H9 (cell line): Measurements from ENCODE around the gene CUBN. TPM values are rescaled to one million over a fixed set of nuclear protein-coding genes. Genes with fewer than 3 reads are reported as not detected.

ENCODE experiments used
- DNase-seq: peaks from one replicate; pipeline ENCODE4 v3.0.0-alpha.2; 2017
- H2AFZ ChIP-seq: one replicate; pipeline ENCODE4 v1.6.1; 2013; ENCODE audit warnings: mild to moderate bottlenecking, low read length, control low read depth, moderate library complexity
- H2AK5ac ChIP-seq: 2 replicates; pipeline ENCODE4 v1.6.1; 2013; ENCODE audit warnings: low read length, control low read depth, mixed read lengths; ENCODE audit not compliant: insufficient read length
- H2BK120ac ChIP-seq: one replicate; pipeline ENCODE4 v1.6.1; 2013; ENCODE audit warnings: low read depth, mild to moderate bottlenecking, low read length, control low read depth, inconsistent platforms; ENCODE audit not compliant: poor library complexity, severe bottlenecking
- H2BK12ac ChIP-seq: 2 replicates; pipeline ENCODE4 v1.6.1; 2013; ENCODE audit warnings: low read length, control low read depth, mixed read lengths, low read depth; ENCODE audit not compliant: insufficient read length
- H2BK15ac ChIP-seq: 2 replicates; pipeline ENCODE4 v1.6.1; 2013; ENCODE audit warnings: low read depth, low read length, control low read depth
- H2BK20ac ChIP-seq: one replicate; pipeline ENCODE4 v1.6.1; 2013; ENCODE audit warnings: low read depth, mild to moderate bottlenecking, low read length, control low read depth, inconsistent platforms; ENCODE audit not compliant: poor library complexity, severe bottlenecking
- H2BK5ac ChIP-seq: 2 replicates; pipeline ENCODE4 v1.6.1; 2013; ENCODE audit warnings: low read length, control low read depth, mixed read lengths; ENCODE audit not compliant: insufficient read length
- H3K14ac ChIP-seq: 2 replicates; pipeline ENCODE4 v1.6.1; 2013; ENCODE audit warnings: low read length, control low read depth; ENCODE audit not compliant: insufficient read depth
- H3K18ac ChIP-seq: 2 replicates; pipeline ENCODE4 v1.6.1; 2013; ENCODE audit warnings: low read depth, mild to moderate bottlenecking, mixed read lengths, low read length, control low read depth; ENCODE audit not compliant: insufficient read length
- H3K23ac ChIP-seq: 2 replicates; pipeline ENCODE4 v1.6.1; 2013; ENCODE audit warnings: low read length, control low read depth, mixed read lengths, low read depth; ENCODE audit not compliant: insufficient read length
- H3K23me2 ChIP-seq: 2 replicates; pipeline ENCODE4 v1.6.1; 2013; ENCODE audit warnings: low read depth, mild to moderate bottlenecking, mixed read lengths, low read length, control low read depth; ENCODE audit not compliant: insufficient read length, poor library complexity, severe bottlenecking
- H3K27ac ChIP-seq: 2 replicates; pipeline ENCODE4 v1.5.1; 2013; ENCODE audit warnings: low read length, control low read depth, mixed read lengths, low read depth; ENCODE audit not compliant: insufficient read length
- H3K27me3 ChIP-seq: 2 replicates; pipeline ENCODE4 v1.6.1; 2013; ENCODE audit warnings: low read length, control low read depth, inconsistent platforms; ENCODE audit not compliant: insufficient read depth
- H3K4ac ChIP-seq: 2 replicates; pipeline ENCODE4 v1.6.1; 2013; ENCODE audit warnings: low read depth, mild to moderate bottlenecking, control low read depth, inconsistent platforms, low read length, moderate library complexity
- H3K4me1 ChIP-seq: 2 replicates; pipeline ENCODE4 v1.6.1; 2013; ENCODE audit warnings: low read length, control low read depth, inconsistent platforms; ENCODE audit not compliant: insufficient read depth
- H3K4me2 ChIP-seq: 2 replicates; pipeline ENCODE4 v1.6.1; 2013; ENCODE audit warnings: low read length, control low read depth, mixed read lengths; ENCODE audit not compliant: insufficient read length, insufficient read depth
- H3K56ac ChIP-seq: 2 replicates; pipeline ENCODE4 v1.6.1; 2013; ENCODE audit warnings: low read depth, mild to moderate bottlenecking, mixed read lengths, low read length, control low read depth; ENCODE audit not compliant: insufficient read length
- H3K79me1 ChIP-seq: 2 replicates; pipeline ENCODE4 v1.6.1; 2013; ENCODE audit warnings: low read depth, mild to moderate bottlenecking, moderate library complexity, low read length, control low read depth, inconsistent platforms; ENCODE audit not compliant: insufficient read depth, poor library complexity, severe bottlenecking
- H3K79me2 ChIP-seq: 2 replicates; pipeline ENCODE4 v1.6.1; 2013; ENCODE audit warnings: low read length, control low read depth, inconsistent platforms; ENCODE audit not compliant: insufficient read depth
- H3K9ac ChIP-seq: 2 replicates; pipeline ENCODE4 v1.6.1; 2013; ENCODE audit warnings: low read length, control low read depth, mixed read lengths; ENCODE audit not compliant: insufficient read length; ENCODE audit errors: extremely low read depth
- H3K9me3 ChIP-seq: one replicate; pipeline ENCODE4 v1.6.1; 2013; ENCODE audit warnings: low read depth, low read length, inconsistent platforms; ENCODE audit not compliant: control insufficient read depth
- H3T11ph ChIP-seq: one replicate; pipeline ENCODE4 v1.6.1; 2013; ENCODE audit warnings: mild to moderate bottlenecking, low read length, control low read depth, inconsistent platforms
- H4K20me1 ChIP-seq: one replicate; pipeline ENCODE4 v1.6.1; 2013; ENCODE audit not compliant: control insufficient read depth, insufficient read length, insufficient read depth
- H4K5ac ChIP-seq: 2 replicates; pipeline ENCODE4 v1.6.1; 2013; ENCODE audit warnings: low read depth, mild to moderate bottlenecking, mixed read lengths, low read length, control low read depth; ENCODE audit not compliant: insufficient read length
- H4K8ac ChIP-seq: replicated peaks from 2 replicates; pipeline ENCODE4 v1.6.1; 2013; ENCODE audit warnings: low read length, control low read depth, mixed read lengths, low read depth; ENCODE audit not compliant: insufficient read length
- H4K91ac ChIP-seq: 2 replicates; pipeline ENCODE4 v1.6.1; 2013; ENCODE audit warnings: low read depth, mild to moderate bottlenecking, moderate library complexity, mixed read lengths, low read length, control low read depth; ENCODE audit not compliant: insufficient read length
- H3K27ac Mint-ChIP-seq, 3 experiments: 2 replicates in 2 of 3; 3 replicates in 1 of 3; pipeline ENCODE4 v1.8.0; 2020 to 2021; ENCODE audit warnings: mixed read lengths in 3 of 3, mild to moderate bottlenecking in 1 of 3, moderate library complexity in 1 of 3
- H3K27me3 Mint-ChIP-seq: 2 replicates; pipeline ENCODE4 v1.8.0; 2021; ENCODE audit warnings: low read depth, mild to moderate bottlenecking, moderate library complexity, mixed read lengths
- H3K36me3 Mint-ChIP-seq, 3 experiments: 2 replicates in 2 of 3; 3 replicates in 1 of 3; pipeline ENCODE4 v1.8.0; 2020 to 2021; ENCODE audit warnings: low read depth in 3 of 3, mixed read lengths in 3 of 3; ENCODE audit not compliant: insufficient read depth in 1 of 3
- H3K4me1 Mint-ChIP-seq, 2 experiments: 2 replicates each; pipeline ENCODE4 v1.8.0; 2020; ENCODE audit warnings: mixed read lengths in 2 of 2
- H3K4me3 Mint-ChIP-seq, 2 experiments: 2 replicates in 1 of 2; 3 replicates in 1 of 2; pipeline ENCODE4 v1.8.0; 2020 to 2021; ENCODE audit warnings: mild to moderate bottlenecking in 2 of 2, mixed read lengths in 2 of 2, moderate library complexity in 1 of 2
- H3K9me3 Mint-ChIP-seq, 2 experiments: 2 replicates in 1 of 2; 3 replicates in 1 of 2; pipeline ENCODE4 v1.8.0; 2020; ENCODE audit warnings: mild to moderate bottlenecking in 2 of 2, mixed read lengths in 2 of 2, moderate library complexity in 1 of 2
- WGBS: extraction: QIAGEN DNeasy Blood & Tissue Kit; methylation state at CpG from one replicate; pipeline ENCODE4 v1.1.7; 2013; ENCODE audit warnings: missing lambda C conversion rate, low lambda C conversion rate, mixed read lengths; ENCODE audit not compliant: insufficient read length; ENCODE audit errors: extremely low coverage; 5-methylcytosine and 5-hydroxymethylcytosine counted together
- total RNA-seq: library from RNA; stranded (reverse); gene quantifications from 2 replicates; pipeline ENCODE4 v1.2.1, GENCODE V29; 2021
- TF ChIP-seq, protein P1 (sequence below): fragments of 200-600 bp; sonication (generic); conservative IDR thresholded peaks from 3 replicates; pipeline ENCODE4 v1.8.0; 2021; ENCODE audit warnings: antibody characterized with exemption, mild to moderate bottlenecking

The CUBN gene
- total RNA-seq, 1 experiment from 2014 or later, result 0.26 TPM

DNA sequence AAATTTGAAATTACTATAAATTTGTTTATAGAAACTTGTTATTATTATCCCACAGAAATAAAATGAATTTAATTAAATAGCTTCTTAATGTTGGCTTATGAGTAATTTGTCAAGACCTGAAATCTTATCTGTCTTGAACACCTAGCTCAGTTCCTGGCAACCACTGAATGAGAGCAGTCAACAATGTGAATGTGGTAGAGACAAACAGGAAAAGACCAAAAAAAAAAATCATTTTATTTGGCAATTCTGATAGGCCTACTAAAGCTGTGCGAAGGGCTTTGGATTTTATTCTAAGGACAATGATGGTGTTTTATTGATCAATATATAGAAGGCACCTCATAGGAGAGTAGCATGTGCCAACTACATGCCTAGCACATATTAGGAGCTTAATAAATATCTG is 184.6 kb downstream of the CUBN start:
- H2BK15ac ChIP-seq, result no peak overlapping the region
- H2BK12ac ChIP-seq, result no peak overlapping the region
- no peak overlapping the region for H4K91ac ChIP-seq
- no peaks in the 10 kb centered on the region for H3K27me3 ChIP-seq
- Mint-ChIP-seq H3K36me3 (no peaks in the 10 kb centered on the region), H3K27ac (no peak overlapping the region), H3K27me3 (no peaks in the 10 kb centered on the region; the same call in 1 of the 2 replicates), H3K4me1 (peaks cover 25 to 27% of the 10 kb centered on the region in 2 experiments), H3K4me3 (no peak overlapping the region), H3K9me3 (no peaks in the 10 kb centered on the region)
- no peaks in the 10 kb centered on the region for H4K20me1 ChIP-seq
- H3K23ac ChIP-seq, result no peak overlapping the region
- no peak overlapping the region for H3K4me2 ChIP-seq
- H3K4ac ChIP-seq, result no peak overlapping the region
- no peaks in the 10 kb centered on the region for H3K23me2 ChIP-seq
- no peak overlapping the region for H3K56ac ChIP-seq
- no peak overlapping the region for H3K9ac ChIP-seq
- H2AFZ ChIP-seq, result no peak overlapping the region
- WGBS, result no CpG with 5 or more reads among the region's 1 CpG
- no peak overlapping the region for H2BK120ac ChIP-seq
- H3K79me2 ChIP-seq, result no peaks in the 10 kb centered on the region
- H3K14ac ChIP-seq, result no peak overlapping the region
- TF ChIP-seq, protein P1, sequence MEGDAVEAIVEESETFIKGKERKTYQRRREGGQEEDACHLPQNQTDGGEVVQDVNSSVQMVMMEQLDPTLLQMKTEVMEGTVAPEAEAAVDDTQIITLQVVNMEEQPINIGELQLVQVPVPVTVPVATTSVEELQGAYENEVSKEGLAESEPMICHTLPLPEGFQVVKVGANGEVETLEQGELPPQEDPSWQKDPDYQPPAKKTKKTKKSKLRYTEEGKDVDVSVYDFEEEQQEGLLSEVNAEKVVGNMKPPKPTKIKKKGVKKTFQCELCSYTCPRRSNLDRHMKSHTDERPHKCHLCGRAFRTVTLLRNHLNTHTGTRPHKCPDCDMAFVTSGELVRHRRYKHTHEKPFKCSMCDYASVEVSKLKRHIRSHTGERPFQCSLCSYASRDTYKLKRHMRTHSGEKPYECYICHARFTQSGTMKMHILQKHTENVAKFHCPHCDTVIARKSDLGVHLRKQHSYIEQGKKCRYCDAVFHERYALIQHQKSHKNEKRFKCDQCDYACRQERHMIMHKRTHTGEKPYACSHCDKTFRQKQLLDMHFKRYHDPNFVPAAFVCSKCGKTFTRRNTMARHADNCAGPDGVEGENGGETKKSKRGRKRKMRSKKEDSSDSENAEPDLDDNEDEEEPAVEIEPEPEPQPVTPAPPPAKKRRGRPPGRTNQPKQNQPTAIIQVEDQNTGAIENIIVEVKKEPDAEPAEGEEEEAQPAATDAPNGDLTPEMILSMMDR, result no peak
- H3K9me3 ChIP-seq, result no peaks in the 10 kb centered on the region
- no peak for DNase-seq
- no peak overlapping the region for H3T11ph ChIP-seq
- no peak overlapping the region for H4K8ac ChIP-seq
- H4K5ac ChIP-seq, result no peak overlapping the region
- no peak overlapping the region for H2AK5ac ChIP-seq
- no peak overlapping the region for H3K18ac ChIP-seq
- no peaks in the 10 kb centered on the region for H3K79me1 ChIP-seq
- H3K4me1 ChIP-seq, result no peaks in the 10 kb centered on the region
- no peak overlapping the region for H2BK5ac ChIP-seq
- no peak overlapping the region for H3K27ac ChIP-seq
- no peak overlapping the region for H2BK20ac ChIP-seq
